ENCODE measurements around the gene SPSB3. TPM values are rescaled to one million over a fixed set of nuclear protein-coding genes. Genes with fewer than 3 reads are reported as not detected.
A peak's percentile ranks its signal among the peaks of the same experiment; 100 is the strongest.

SPSB3 gene
- total and polyA plus RNA-seq, 2 of the 13 experiments (the other 11 are each of a cell fraction or from before 2014, with no cell fraction given), result 13.2 to 21.9 TPM

DNA sequence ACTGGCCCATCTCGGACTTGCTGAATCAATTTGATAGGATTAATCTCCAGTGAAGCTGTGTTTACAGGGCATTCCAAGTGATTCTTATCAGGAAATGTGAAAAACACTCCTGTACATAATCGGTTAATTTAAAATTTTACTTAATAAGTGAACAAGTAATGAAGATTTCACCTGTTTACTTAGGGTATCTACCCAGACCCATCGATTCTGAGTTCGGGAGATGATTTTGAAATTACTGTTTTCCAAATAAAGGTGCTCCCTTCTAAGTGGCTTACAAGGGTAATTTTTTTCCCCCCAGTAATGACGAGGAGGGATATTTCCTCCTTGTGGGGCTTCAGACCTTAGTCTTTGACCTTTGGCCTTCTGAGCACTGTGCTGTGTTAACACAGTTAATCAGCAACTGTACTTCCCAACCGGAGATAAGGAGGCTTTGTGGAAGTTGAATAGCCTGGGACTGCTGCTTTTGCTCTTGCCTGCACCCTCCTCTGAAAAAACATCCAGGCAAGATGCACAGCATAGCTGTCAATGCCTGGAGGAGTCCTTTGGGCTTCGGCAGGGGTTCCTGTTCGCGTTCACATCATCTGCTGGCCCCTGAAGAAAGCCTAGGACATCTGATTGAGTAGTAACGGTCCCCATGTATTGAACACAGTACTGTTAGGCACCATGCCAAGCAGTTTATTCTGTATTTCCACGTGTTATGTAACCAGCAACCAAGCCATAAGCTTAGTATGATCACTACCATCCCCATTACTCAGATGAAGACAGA, 46.5 kb upstream of the SPSB3 start (continued):
- TF ChIP-seq, protein P1, sequence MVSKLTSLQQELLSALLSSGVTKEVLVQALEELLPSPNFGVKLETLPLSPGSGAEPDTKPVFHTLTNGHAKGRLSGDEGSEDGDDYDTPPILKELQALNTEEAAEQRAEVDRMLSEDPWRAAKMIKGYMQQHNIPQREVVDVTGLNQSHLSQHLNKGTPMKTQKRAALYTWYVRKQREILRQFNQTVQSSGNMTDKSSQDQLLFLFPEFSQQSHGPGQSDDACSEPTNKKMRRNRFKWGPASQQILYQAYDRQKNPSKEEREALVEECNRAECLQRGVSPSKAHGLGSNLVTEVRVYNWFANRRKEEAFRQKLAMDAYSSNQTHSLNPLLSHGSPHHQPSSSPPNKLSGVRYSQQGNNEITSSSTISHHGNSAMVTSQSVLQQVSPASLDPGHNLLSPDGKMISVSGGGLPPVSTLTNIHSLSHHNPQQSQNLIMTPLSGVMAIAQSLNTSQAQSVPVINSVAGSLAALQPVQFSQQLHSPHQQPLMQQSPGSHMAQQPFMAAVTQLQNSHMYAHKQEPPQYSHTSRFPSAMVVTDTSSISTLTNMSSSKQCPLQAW (CRISPR knock-in tag; IDR thresholded peaks at IDR 0.05), result peak; percentile 76
- TF ChIP-seq ZNF430 (CRISPR knock-in tag; IDR thresholded peaks at IDR 0.05) (peak; percentile 71; the same call in 1 of the 2 replicates), ARID2 (CRISPR knock-in tag; IDR thresholded peaks at IDR 0.05; ENCODE audit: borderline replicate concordance) (peak; percentile 44; the same call in 1 of the 2 replicates), PAF1 (CRISPR knock-in tag; IDR thresholded peaks at IDR 0.05) (no peak), FOXJ3 (CRISPR knock-in tag; IDR thresholded peaks at IDR 0.05; ENCODE audit: borderline replicate concordance) (peak; percentile 80; the same call in 1 of the 2 replicates), RXRB (CRISPR knock-in tag; IDR thresholded peaks at IDR 0.05; ENCODE audit: borderline replicate concordance) (peak; percentile 77), TCF7 (IDR thresholded peaks at IDR 0.05; ENCODE audit: low read depth) (peak; percentile 29; the same call in 1 of the 2 replicates), KLF12 (CRISPR knock-in tag; IDR thresholded peaks at IDR 0.05; ENCODE audit: borderline replicate concordance) (0 out of 2 replicates have a peak, but pooled peaks have one; percentile 11), HNF4A (CRISPR knock-in tag; IDR thresholded peaks at IDR 0.05) (peak; percentile 97), ZNF260 (CRISPR knock-in tag; IDR thresholded peaks at IDR 0.05; ENCODE audit: borderline replicate concordance, low read depth) (no peak), ZNF768 (CRISPR knock-in tag; IDR thresholded peaks at IDR 0.05) (peak; percentile 71; the same call in 1 of the 2 replicates), ZNF644 (CRISPR knock-in tag; IDR thresholded peaks at IDR 0.05; ENCODE audit: low read depth) (peak; percentile 8; the same call in 1 of the 2 replicates), ISL2 (CRISPR knock-in tag; IDR thresholded peaks at IDR 0.05) (peak; percentile 78; the same call in 1 of the 2 replicates), GABPB1 (CRISPR knock-in tag; IDR thresholded peaks at IDR 0.05) (peak; percentile 33; the same call in 1 of the 2 replicates), ARNTL (CRISPR knock-in tag; IDR thresholded peaks at IDR 0.05) (peak; percentile 20; the same call in 1 of the 2 replicates), ZBTB7B (CRISPR knock-in tag; IDR thresholded peaks at IDR 0.05) (peak; percentile 70; the same call in 1 of the 2 replicates), SRSF1 (optimal IDR thresholded peaks at IDR 0.05; ENCODE audit: low read depth, low read length) (no peak)
- TF ChIP-seq, protein P2, sequence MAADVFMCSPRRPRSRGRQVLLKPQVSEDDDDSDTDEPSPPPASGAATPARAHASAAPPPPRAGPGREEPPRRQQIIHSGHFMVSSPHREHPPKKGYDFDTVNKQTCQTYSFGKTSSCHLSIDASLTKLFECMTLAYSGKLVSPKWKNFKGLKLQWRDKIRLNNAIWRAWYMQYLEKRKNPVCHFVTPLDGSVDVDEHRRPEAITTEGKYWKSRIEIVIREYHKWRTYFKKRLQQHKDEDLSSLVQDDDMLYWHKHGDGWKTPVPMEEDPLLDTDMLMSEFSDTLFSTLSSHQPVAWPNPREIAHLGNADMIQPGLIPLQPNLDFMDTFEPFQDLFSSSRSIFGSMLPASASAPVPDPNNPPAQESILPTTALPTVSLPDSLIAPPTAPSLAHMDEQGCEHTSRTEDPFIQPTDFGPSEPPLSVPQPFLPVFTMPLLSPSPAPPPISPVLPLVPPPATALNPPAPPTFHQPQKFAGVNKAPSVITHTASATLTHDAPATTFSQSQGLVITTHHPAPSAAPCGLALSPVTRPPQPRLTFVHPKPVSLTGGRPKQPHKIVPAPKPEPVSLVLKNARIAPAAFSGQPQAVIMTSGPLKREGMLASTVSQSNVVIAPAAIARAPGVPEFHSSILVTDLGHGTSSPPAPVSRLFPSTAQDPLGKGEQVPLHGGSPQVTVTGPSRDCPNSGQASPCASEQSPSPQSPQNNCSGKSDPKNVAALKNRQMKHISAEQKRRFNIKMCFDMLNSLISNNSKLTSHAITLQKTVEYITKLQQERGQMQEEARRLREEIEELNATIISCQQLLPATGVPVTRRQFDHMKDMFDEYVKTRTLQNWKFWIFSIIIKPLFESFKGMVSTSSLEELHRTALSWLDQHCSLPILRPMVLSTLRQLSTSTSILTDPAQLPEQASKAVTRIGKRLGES (CRISPR knock-in tag; IDR thresholded peaks at IDR 0.05; ENCODE audit: borderline replicate concordance), result 0 out of 2 replicates have a peak, but pooled peaks have one; percentile 19
- TF ChIP-seq, protein P3, sequence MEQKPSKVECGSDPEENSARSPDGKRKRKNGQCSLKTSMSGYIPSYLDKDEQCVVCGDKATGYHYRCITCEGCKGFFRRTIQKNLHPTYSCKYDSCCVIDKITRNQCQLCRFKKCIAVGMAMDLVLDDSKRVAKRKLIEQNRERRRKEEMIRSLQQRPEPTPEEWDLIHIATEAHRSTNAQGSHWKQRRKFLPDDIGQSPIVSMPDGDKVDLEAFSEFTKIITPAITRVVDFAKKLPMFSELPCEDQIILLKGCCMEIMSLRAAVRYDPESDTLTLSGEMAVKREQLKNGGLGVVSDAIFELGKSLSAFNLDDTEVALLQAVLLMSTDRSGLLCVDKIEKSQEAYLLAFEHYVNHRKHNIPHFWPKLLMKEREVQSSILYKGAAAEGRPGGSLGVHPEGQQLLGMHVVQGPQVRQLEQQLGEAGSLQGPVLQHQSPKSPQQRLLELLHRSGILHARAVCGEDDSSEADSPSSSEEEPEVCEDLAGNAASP (CRISPR knock-in tag; IDR thresholded peaks at IDR 0.05; ENCODE audit: borderline replicate concordance), result 0 out of 2 replicates have a peak, but pooled peaks have one; percentile 27
- TF ChIP-seq, protein P4, sequence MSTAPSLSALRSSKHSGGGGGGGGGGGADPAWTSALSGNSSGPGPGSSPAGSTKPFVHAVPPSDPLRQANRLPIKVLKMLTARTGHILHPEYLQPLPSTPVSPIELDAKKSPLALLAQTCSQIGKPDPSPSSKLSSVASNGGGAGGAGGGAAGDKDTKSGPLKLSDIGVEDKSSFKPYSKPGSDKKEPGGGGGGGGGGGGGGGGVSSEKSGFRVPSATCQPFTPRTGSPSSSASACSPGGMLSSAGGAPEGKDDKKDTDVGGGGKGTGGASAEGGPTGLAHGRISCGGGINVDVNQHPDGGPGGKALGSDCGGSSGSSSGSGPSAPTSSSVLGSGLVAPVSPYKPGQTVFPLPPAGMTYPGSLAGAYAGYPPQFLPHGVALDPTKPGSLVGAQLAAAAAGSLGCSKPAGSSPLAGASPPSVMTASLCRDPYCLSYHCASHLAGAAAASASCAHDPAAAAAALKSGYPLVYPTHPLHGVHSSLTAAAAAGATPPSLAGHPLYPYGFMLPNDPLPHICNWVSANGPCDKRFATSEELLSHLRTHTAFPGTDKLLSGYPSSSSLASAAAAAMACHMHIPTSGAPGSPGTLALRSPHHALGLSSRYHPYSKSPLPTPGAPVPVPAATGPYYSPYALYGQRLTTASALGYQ (CRISPR knock-in tag; IDR thresholded peaks at IDR 0.05), result peak; percentile 50; the same call in 1 of the 2 replicates

Data from HepG2 (cell line).